GM18858 (cell line): ENCODE results near the gene CISD3.

Experiments
- ATAC-seq: cut with Tn5 transposase; IDR thresholded peaks from one replicate; pipeline ENCODE4 v1.9.1; 2021; ENCODE audit not compliant: unreplicated experiment

CISD3 gene

DNA sequence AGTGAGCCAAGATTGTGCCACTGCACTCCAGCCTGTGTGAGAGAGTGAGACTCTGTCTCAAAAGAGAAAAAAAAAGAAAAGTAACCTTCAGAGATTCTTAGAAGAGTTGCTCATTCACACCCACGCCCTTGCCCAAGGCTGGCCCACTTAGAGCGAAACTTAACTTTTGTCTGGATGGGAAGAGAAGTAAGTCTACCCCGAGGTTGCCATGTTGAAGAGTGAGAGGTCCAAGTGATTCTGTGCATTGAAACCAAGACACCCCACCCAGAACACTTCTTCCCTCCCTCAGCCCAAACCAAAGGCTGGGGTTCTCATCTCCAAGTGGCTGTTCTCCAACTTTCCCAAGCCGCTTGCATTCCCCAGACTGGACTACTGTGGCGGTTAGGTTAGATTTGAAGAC, 2.4 kb upstream of the CISD3 start:
- no peak for ATAC-seq

- ATAC-seq = no peak
These were observed 1.8 kb upstream of the CISD3 start for GRCh38 chr17:38728290-38728831.

DNA sequence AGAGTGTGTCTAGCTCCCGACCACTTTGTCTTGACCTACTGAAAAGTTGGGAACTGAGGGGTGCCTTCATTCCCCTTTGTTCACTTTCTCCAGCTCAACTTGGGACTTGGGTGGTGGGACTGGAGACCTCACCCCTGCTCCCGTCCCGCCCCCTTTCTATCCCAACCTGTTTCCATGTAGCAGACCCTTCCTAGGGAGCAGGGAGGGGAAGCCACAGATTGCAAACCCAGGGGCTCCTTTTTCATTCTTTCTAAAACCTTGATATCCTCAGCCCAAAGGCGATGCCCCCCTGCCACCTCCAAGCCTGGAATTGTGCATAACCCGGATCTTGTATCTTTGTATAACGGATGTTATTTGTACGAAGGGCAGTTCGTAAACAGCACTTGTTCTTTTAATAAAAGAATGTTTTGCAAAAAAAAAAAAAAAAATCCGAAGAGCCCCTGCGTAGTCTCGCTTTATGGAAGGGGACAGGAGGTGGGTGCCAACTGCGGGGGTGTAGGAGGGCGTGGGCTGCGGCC, 714 bp upstream of the CISD3 start:
- no peak for ATAC-seq

DNA sequence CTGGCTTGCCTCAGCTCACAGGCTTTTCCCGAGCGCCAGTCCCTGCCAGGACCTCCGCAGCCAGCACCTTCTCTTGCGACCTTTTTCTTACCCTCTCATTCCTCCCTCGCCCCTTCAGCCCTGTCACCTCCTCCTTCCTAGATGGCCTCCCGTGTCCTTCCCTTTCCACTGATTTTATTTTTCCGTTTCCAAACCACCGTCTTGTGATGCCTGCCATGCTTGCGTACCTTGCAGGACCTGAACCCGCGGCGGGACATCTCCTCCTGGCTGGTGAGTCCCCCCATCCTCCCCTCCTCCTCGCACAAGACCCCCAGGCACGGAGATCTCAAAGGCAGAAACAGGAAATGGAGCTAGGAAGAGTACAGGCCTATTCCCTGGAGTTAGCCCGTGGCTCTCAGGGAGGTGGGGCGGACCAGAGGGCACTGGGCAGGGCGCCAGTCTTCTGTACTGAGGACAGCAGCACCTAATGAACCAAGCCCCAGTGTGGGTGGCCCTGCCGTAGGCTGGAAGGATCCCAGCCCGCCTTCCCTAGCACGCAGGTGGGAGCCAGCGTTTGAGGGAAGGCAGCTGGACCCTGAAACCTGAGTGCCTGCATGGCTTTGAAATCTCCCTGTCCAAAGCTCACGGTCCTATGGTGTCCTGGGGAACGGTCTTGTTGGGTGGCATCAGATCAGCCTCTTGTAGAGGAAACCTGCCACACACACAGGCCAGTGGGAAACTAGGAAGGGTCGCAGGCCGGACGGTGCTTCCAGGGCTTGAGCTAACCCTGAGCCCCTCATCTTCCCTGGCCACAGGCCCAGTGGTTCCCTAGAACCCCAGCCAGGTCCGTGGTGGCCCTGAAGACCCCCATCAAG, 612 bp downstream of the CISD3 start:
- no peak for ATAC-seq

- no peak for ATAC-seq
These were observed 1.6 kb downstream of the CISD3 start for GRCh38 chr17:38731526-38732294.

DNA sequence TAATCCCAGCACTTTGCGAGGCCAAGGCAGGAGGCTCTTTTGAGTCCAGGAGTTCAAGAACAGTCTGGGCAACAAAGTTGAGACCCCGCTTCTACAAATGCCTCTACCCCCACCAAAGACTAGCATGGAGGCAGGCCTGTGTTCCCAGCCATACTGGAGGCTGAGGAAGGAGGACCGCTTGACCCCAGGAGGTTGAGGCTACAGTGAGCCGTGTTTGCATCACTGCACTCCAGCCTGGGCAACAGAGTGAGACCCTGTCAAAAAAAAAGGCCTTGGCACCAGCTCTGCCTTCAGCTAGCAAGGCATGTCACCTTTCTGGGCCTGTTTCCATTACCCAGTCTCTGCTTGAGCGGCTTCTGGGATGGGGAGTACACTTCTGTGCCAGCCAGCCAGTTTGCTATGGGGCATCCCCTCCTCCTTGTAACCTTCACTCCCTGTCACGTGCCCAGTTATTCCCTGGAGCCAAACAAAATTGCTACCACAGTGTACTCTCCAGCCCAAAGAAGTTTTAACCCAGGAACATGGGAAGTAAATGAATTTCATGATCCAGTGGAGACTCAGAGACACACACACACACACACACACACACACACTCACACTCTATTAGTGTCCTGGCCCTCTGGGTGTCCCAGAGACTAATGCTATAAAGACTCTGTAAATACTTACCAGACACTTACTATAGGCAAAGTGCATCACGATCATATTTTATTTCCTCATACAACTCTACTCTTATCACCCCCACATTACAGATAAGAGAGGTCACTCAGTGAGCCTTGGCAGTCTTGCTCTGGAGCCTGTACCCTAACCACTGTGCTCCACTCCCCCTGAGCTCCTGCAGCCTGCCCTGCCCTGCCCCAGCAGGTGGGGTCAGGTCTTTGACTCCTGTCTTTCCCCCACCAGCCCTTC, 2.5 kb downstream of the CISD3 start:
- ATAC-seq = no peak

GRCh38 chr17:38733282-38733981, 3.3 kb downstream of the CISD3 start:
- no peak for ATAC-seq

GRCh38 chr17:38733982-38734973, 4.1 kb downstream of the CISD3 start:
- no peak for ATAC-seq

GRCh38 chr17:38735161-38735997, 5.2 kb downstream of the CISD3 start:
- ATAC-seq = no peak

- ATAC-seq = no peak
These were observed 8.0 kb downstream of the CISD3 start for GRCh38 chr17:38738007-38738662.

DNA sequence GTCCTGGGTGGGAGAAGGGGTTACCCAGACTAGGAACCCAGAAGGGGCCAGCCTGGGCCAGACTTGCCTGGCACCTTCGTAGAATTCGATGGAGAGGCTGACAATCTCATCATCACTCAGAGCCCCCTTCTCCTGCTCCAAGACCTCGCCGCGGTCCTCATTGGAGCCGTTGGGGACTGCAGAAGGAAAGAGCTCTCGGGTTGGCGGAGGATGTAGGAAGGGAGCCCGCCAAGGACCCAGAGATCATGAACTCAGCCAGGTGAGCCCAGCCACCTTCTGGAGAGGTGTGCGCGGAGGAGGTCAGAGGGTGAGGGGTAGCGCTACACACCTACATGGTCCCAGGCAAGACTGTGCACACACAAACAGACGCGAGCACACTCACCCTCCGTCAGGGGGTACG, 8.5 kb downstream of the CISD3 start:
- no peak for ATAC-seq

DNA sequence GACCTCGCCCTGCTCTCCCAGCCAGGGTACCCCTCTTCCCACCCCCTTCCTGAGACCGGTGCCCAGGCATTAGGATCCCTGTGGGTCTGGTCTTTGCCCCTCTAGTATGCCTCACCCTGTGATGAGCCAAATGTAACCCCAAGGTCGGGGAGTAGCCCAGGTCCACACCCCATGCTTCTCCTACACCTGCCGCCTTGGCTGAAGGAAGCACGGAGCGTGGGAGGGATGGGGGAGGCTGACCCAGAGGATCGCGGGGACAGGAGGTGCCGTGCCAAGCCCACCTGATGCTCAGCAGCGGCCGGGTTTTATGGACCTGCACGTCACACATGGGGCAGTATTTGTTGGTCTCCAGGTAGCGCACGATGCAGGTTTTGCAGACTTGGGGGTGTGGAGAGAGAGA, 9.2 kb downstream of the CISD3 start:
- no peak for ATAC-seq

- no peak for ATAC-seq
These were observed 9.9 kb downstream of the CISD3 start for GRCh38 chr17:38740044-38740443.

- no peak for ATAC-seq
These were observed 10.7 kb downstream of the CISD3 start for GRCh38 chr17:38740806-38741205.

DNA sequence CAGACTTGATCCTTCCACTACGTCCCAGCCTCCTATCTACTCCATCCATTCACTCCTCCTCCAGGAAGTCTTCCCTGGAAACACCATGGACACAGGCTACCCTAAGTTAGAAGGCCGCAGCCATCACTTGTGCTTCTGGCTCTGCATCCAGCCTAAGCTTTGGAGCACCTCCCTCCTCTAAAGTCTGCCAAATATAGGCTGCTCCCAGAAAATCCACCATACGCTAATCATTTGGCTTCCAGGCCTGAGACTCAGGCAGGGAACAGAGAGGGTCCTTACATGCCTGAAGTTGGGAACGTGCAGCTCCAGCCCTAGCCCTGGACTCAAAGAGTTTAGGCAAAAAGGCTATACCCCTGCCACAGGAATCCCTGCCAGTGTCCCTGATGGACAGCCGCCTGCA, 11.3 kb downstream of the CISD3 start:
- no peak for ATAC-seq

GRCh38 chr17:38741921-38742410, 11.8 kb downstream of the CISD3 start:
- ATAC-seq = no peak
